Uterus (tissue), 4 donors: ENCODE data around the gene MYBPC1. TPM values are rescaled to one million over a fixed set of nuclear protein-coding genes. Genes with fewer than 3 reads are reported as not detected.

ENCODE experiments used
- DNase-seq, 2 donors: peaks; one replicate each; pipeline ENCODE4 v3.0.0-alpha.2; 2019 to 2020
- H3K27ac ChIP-seq, 2 donors: fragments of 200-600 bp; sonication (generic); 1 replicate in 1 of 2; 2 replicates in 1 of 2; pipeline ENCODE4 v1.5.1; 2016 to 2018
- H3K27me3 ChIP-seq, 2 donors: fragments of 200-600 bp; sonication (generic); one replicate each; pipeline ENCODE4 v1.5.1; 2018 to 2019; ENCODE audit warnings: control low read depth in 1 of 2
- H3K36me3 ChIP-seq, 2 donors: fragments of 200-600 bp; sonication (generic); one replicate each; pipeline ENCODE4 v1.5.1; 2019; ENCODE audit warnings: control low read depth in 1 of 2
- H3K4me1 ChIP-seq, 2 donors: fragments of 200-600 bp; sonication (generic); one replicate each; pipeline ENCODE4 v1.5.1; 2018 to 2019; ENCODE audit warnings: control low read depth in 1 of 2
- H3K4me3 ChIP-seq, 2 donors: fragments of 200-600 bp; sonication (generic); 1 replicate in 1 of 2; 2 replicates in 1 of 2; pipeline ENCODE4 v1.5.1; 2018 to 2019; ENCODE audit warnings: mild to moderate bottlenecking in 1 of 2
- H3K9me3 ChIP-seq, 2 donors: fragments of 200-600 bp; sonication (generic); one replicate each; pipeline ENCODE4 v1.5.1; 2019; ENCODE audit warnings: control low read depth in 1 of 2
- POLR2A ChIP-seq, 2 donors: fragments of 450-650 bp; IDR thresholded peaks; one replicate each; pipeline ENCODE4 v1.6.1; 2016; ENCODE audit warnings: antibody characterized with exemption in 2 of 2, mild to moderate bottlenecking in 1 of 2, moderate library complexity in 1 of 2
- intact Hi-C: fragments of 100-400 bp; cut with DNase I; formaldehyde crosslinking; loops from one replicate; pipeline ENCODE4 v1.15.1; 2023; ENCODE audit warnings: low total_unique reads
- total RNA-seq, 4 donors: library from RNA; depleted of rRNA in 3 of 4; stranded (reverse); fragments of >200 nt in 3 of 4; gene quantifications; one replicate each; pipeline versions ENCODE4 v1.1.0 to v1.2.4, GENCODE V29; 2014 to 2023
- TF ChIP-seq, protein P1 (sequence below), 4 experiments: fragments of 200-600 bp in 2 of 4; fragments of 450-650 bp in 2 of 4; sonication (generic) in 2 of 4; IDR thresholded peaks; one replicate each; pipeline ENCODE4 v1.5.1; 2016 to 2019; ENCODE audit warnings: antibody characterized with exemption in 4 of 4, mild to moderate bottlenecking in 2 of 4, moderate library complexity in 1 of 4
- donor health status: DM: yes; HTN: yes; CAD: no.

Gene MYBPC1
- total RNA-seq, 4 donors from 2014 or later = 0.14 to 0.73 TPM; not detected in 2

- no peaks in the 10 kb centered on the region for H3K36me3 ChIP-seq
- no peaks in the 10 kb centered on the region for H3K9me3 ChIP-seq
- intact Hi-C loops = no loop called here
- H3K4me1 ChIP-seq = no peaks in the 10 kb centered on the region
- DNase-seq = no peak
- H3K4me3 ChIP-seq = no peak overlapping the region
- H3K27me3 ChIP-seq = no peaks in the 10 kb centered on the region
- H3K27ac ChIP-seq = no peak overlapping the region
- TF ChIP-seq, protein P1, sequence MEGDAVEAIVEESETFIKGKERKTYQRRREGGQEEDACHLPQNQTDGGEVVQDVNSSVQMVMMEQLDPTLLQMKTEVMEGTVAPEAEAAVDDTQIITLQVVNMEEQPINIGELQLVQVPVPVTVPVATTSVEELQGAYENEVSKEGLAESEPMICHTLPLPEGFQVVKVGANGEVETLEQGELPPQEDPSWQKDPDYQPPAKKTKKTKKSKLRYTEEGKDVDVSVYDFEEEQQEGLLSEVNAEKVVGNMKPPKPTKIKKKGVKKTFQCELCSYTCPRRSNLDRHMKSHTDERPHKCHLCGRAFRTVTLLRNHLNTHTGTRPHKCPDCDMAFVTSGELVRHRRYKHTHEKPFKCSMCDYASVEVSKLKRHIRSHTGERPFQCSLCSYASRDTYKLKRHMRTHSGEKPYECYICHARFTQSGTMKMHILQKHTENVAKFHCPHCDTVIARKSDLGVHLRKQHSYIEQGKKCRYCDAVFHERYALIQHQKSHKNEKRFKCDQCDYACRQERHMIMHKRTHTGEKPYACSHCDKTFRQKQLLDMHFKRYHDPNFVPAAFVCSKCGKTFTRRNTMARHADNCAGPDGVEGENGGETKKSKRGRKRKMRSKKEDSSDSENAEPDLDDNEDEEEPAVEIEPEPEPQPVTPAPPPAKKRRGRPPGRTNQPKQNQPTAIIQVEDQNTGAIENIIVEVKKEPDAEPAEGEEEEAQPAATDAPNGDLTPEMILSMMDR (IDR thresholded peaks at IDR 0.05) = no peak
- TF ChIP-seq POLR2A (IDR thresholded peaks at IDR 0.05) = no peak
Observed at GRCh38 chr12:101720118-101720517, 125.3 kb downstream of the MYBPC1 start.

- intact Hi-C loops = no loop called here
- TF ChIP-seq, protein P1 (IDR thresholded peaks at IDR 0.05) = no peak
- TF ChIP-seq POLR2A (IDR thresholded peaks at IDR 0.05) = no peak
- Histone ChIP-seq H3K4me3 (no peak overlapping the region), H3K36me3 (no peaks in the 10 kb centered on the region), H3K4me1 (no peaks in the 10 kb centered on the region), H3K27me3 (no peaks in the 10 kb centered on the region), H3K9me3 (no peaks in the 10 kb centered on the region), H3K27ac (no peak overlapping the region)
- no peak for DNase-seq
Observed at GRCh38 chr12:101722392-101722791, 127.6 kb downstream of the MYBPC1 start.

DNA sequence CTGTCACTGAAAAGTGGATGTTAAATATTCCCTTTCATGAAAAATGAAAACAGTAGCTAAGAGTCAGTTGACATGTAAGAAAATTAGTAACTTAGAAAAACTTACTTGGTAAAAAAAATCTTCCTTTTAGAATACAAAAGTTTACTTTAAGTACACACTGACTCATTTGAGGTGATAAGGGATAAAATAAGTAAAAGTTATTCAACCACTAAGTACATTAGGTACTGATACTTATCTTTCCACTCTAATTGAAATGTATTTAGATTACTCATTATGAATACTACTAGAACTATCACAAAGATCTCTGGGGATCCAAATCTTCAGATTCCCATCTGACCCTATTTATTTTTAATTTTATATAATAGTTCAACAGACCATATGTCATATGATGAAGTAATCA lies 132.3 kb downstream of the MYBPC1 start:
- DNase-seq = no peak
- no peak for TF ChIP-seq POLR2A (IDR thresholded peaks at IDR 0.05)
- TF ChIP-seq, protein P1 (IDR thresholded peaks at IDR 0.05) = no peak
- H3K27ac ChIP-seq = no peak overlapping the region
- no peaks in the 10 kb centered on the region for H3K27me3 ChIP-seq
- intact Hi-C loops = no loop called here
- H3K36me3 ChIP-seq = no peaks in the 10 kb centered on the region
- H3K4me3 ChIP-seq = no peak overlapping the region
- H3K4me1 ChIP-seq = no peaks in the 10 kb centered on the region
- no peaks in the 10 kb centered on the region for H3K9me3 ChIP-seq

- Histone ChIP-seq H3K36me3 (no peaks in the 10 kb centered on the region), H3K27me3 (no peaks in the 10 kb centered on the region)
Observed at GRCh38 chr12:101729842-101730241, 135.1 kb downstream of the MYBPC1 start.

DNA sequence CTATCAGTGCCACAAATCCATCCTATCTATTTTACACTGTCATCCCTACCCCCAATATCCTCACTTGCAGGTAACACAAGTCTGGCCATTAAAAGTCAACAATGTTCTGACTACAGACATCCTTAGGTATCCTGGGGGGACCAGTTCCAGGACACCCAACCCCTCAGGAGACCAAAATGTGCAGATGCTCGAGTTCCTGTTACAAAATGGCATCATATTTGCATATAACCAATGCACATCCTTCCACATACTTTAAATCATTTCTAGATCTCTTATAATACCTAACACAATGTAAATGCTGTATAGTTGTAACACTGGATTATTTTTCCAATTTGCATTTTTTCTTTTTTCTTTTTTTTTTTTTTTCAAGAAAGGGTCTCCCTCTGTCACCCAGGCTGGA lies 137.5 kb downstream of the MYBPC1 start:
- no peaks in the 10 kb centered on the region for H3K9me3 ChIP-seq
- intact Hi-C loops = no loop called here
- H3K4me1 ChIP-seq = no peaks in the 10 kb centered on the region
- H3K27me3 ChIP-seq = no peaks in the 10 kb centered on the region
- H3K4me3 ChIP-seq = no peak overlapping the region
- TF ChIP-seq, protein P1 (IDR thresholded peaks at IDR 0.05) = no peak
- TF ChIP-seq POLR2A (IDR thresholded peaks at IDR 0.05) = no peak
- H3K36me3 ChIP-seq = no peaks in the 10 kb centered on the region
- DNase-seq = no peak
- H3K27ac ChIP-seq = no peak overlapping the region

More at GRCh38 chr12:101729842-101730241, 135.1 kb downstream of the MYBPC1 start:
- DNase-seq = no peak
- H3K9me3 ChIP-seq = no peaks in the 10 kb centered on the region
- no peak overlapping the region for H3K27ac ChIP-seq
- intact Hi-C loops = no loop called here
- no peak overlapping the region for H3K4me3 ChIP-seq
- no peaks in the 10 kb centered on the region for H3K4me1 ChIP-seq
- TF ChIP-seq, protein P1 (IDR thresholded peaks at IDR 0.05) = no peak
- no peak for TF ChIP-seq POLR2A (IDR thresholded peaks at IDR 0.05)
